Tibial artery (tissue), 4 donors: ENCODE results near the gene TP53I3.
"Not testable (repeated sequence)": the region's sequence is repeated elsewhere in the genome, so short reads cannot be mapped to it uniquely, and the experiment has no call there.

ENCODE experiments used
- DNase-seq, 2 donors: peaks; one replicate each; pipeline ENCODE4 v3.0.0-alpha.2; 2019
- H3K27ac ChIP-seq, 2 donors: fragments of 200-600 bp; sonication (generic) in 1 of 2; 1 replicate in 1 of 2; 2 replicates in 1 of 2; pipeline ENCODE4 v1.5.1; 2018 to 2019; ENCODE audit warnings: mild to moderate bottlenecking in 1 of 2
- H3K27me3 ChIP-seq, 2 donors: fragments of 200-600 bp; sonication (generic) in 1 of 2; one replicate each; pipeline versions ENCODE4 v1.5.1 to v1.6.0; 2016 to 2019
- H3K36me3 ChIP-seq, 3 donors: fragments of 200-600 bp; sonication (generic) in 2 of 3; one replicate each; pipeline ENCODE4 v1.5.1; 2016 to 2019; ENCODE audit warnings: mild to moderate bottlenecking in 2 of 3
- H3K4me1 ChIP-seq, 4 donors: fragments of 200-600 bp; sonication (generic) in 2 of 4; 1 replicate in 3 of 4; 2 replicates in 1 of 4; pipeline ENCODE4 v1.5.1; 2016 to 2019
- H3K4me3 ChIP-seq, 2 donors: fragments of 200-600 bp; sonication (generic) in 1 of 2; 1 replicate in 1 of 2; 2 replicates in 1 of 2; pipeline ENCODE4 v1.5.1; 2018 to 2019; ENCODE audit warnings: mild to moderate bottlenecking in 2 of 2
- H3K9me3 ChIP-seq, 3 donors: fragments of 200-600 bp; sonication (generic) in 1 of 3; one replicate each; pipeline ENCODE4 v1.5.1; 2016 to 2019
- CTCF ChIP-seq, 2 experiments: fragments of 200-600 bp in 1 of 2; fragments of 450-650 bp in 1 of 2; IDR thresholded peaks; one replicate each; pipeline ENCODE4 v1.5.1; 2017 to 2019; ENCODE audit warnings: antibody characterized with exemption in 2 of 2, mild to moderate bottlenecking in 1 of 2, moderate library complexity in 1 of 2
- intact Hi-C: fragments of 100-400 bp; cut with DNase I; formaldehyde crosslinking; loops from one replicate; pipeline ENCODE4 v1.15.0; 2023; ENCODE audit warnings: low total_unique reads

The TP53I3 gene

GRCh38 chr2:24046930-24047702 lies 37.5 kb downstream of the TP53I3 start, which contains the start of gene WDCP:
TSS of gene WDCP (minus strand) at chr2:24047391. CDS start at chr2:24039494, 7,897 bp downstream.
- DNase-seq = peak; percentile 98 to 99
- Histone ChIP-seq H3K36me3 (no peaks in the 10 kb centered on the region), H3K27me3 (no peaks in the 10 kb centered on the region), H3K27ac (peak within 1 kb of the TSS; percentile 84), H3K9me3 (no peaks in the 10 kb centered on the region), H3K4me3 (peak within 1 kb of the TSS; percentile 75 to 86), H3K4me1 (peaks cover 0 to 42% (median 22%) of the 10 kb centered on the region in 4 donors)
- intact Hi-C loops = loop anchor here (5.0 kb wide), 1 partner anchor 35 kb away; the partner anchor contains the start of gene TP53I3
- no peak for TF ChIP-seq CTCF (IDR thresholded peaks at IDR 0.05)

GRCh38 chr2:24046599-24046929 lies 38.1 kb downstream of the TP53I3 start:
- Histone ChIP-seq H3K4me1 (peaks cover 0 to 42% (median 22%) of the 10 kb centered on the region in 4 donors), H3K9me3 (no peaks in the 10 kb centered on the region), H3K27me3 (no peaks in the 10 kb centered on the region), H3K36me3 (no peaks in the 10 kb centered on the region), H3K4me3 (peak overlapping the region; percentile 75 to 86), H3K27ac (peak overlapping the region; percentile 84)
- intact Hi-C loops = loop anchor here (5.0 kb wide), 1 partner anchor 36 kb away; the partner anchor contains the start of gene TP53I3
- no peak for TF ChIP-seq CTCF (IDR thresholded peaks at IDR 0.05)
- no peak for DNase-seq

- no peak for TF ChIP-seq CTCF (IDR thresholded peaks at IDR 0.05)
- Histone ChIP-seq H3K4me1 (peaks cover 0 to 42% (median 22%) of the 10 kb centered on the region in 4 donors), H3K4me3 (peak overlapping the region in 1 of 2 donors; percentile 86), H3K27ac (peak overlapping the region; percentile 84), H3K36me3 (no peaks in the 10 kb centered on the region), H3K9me3 (no peaks in the 10 kb centered on the region), H3K27me3 (no peaks in the 10 kb centered on the region)
- DNase-seq = no peak
- intact Hi-C loops = loop anchor here (5.0 kb wide), 1 partner anchor 36 kb away; the partner anchor contains the start of gene TP53I3
Observed at GRCh38 chr2:24045511-24046508, 38.8 kb downstream of the TP53I3 start.

GRCh38 chr2:24043133-24043532 lies 41.5 kb downstream of the TP53I3 start:
- H3K4me1 ChIP-seq = peaks cover 0 to 22% (median 10%) of the 10 kb centered on the region in 4 donors
- H3K9me3 ChIP-seq, DNase-seq, H3K27ac ChIP-seq, intact Hi-C loops, H3K27me3 ChIP-seq, H3K4me3 ChIP-seq: not testable (repeated sequence)
- peaks cover 14 to 17% (median 15%) of the 10 kb centered on the region in 3 donors for H3K36me3 ChIP-seq

GRCh38 chr2:24040511-24040910 lies 44.1 kb downstream of the TP53I3 start:
- Histone ChIP-seq H3K36me3 (peaks cover 18 to 32% (median 29%) of the 10 kb centered on the region in 3 donors), H3K4me1 (peaks cover 0 to 3% (median under 1%) of the 10 kb centered on the region in 4 donors), H3K27ac (no peak overlapping the region), H3K9me3 (no peaks in the 10 kb centered on the region), H3K4me3 (no peak overlapping the region), H3K27me3 (no peaks in the 10 kb centered on the region)
- no peak for TF ChIP-seq CTCF (IDR thresholded peaks at IDR 0.05)
- no peak for DNase-seq
- intact Hi-C loops = no loop called here
